GM19023 (cell line): ENCODE measurements around the gene SLC12A5.

Source experiments
- ATAC-seq: cut with Tn5 transposase; IDR thresholded peaks from one replicate; pipeline ENCODE4 v1.9.1; 2021; ENCODE audit warnings: mild to moderate bottlenecking, moderate library complexity; ENCODE audit not compliant: unreplicated experiment

The SLC12A5 gene

GRCh38 chr20:46051556-46052308 lies 22.7 kb downstream of the SLC12A5 start:
- no peak for ATAC-seq

- no peak for ATAC-seq
These were observed 24.4 kb downstream of the SLC12A5 start for GRCh38 chr20:46053416-46053815.

- no peak for ATAC-seq
These were observed 25.6 kb downstream of the SLC12A5 start for GRCh38 chr20:46054606-46055005.

DNA sequence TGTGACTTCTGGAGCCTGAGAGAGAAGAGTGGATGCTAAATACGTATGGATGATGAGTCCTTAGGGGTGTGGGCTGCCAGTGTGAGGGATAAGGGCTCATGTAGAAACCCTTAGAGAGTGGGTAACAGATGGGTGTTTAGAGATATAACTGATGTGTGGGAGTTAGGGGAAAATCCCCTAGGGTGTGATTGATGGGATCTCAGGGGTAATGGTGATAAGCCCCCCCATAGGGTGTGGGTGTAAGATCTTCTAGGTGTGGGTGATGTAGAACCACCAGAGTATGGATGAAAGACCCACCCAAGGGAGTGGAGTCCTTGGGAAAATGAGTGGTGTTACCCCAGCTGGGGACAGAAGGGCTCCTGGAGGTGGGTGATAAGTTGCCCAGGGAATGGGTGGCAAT lies 26.3 kb downstream of the SLC12A5 start:
- no peak for ATAC-seq

GRCh38 chr20:46056027-46056833 lies 27.2 kb downstream of the SLC12A5 start:
- ATAC-seq: no peak

DNA sequence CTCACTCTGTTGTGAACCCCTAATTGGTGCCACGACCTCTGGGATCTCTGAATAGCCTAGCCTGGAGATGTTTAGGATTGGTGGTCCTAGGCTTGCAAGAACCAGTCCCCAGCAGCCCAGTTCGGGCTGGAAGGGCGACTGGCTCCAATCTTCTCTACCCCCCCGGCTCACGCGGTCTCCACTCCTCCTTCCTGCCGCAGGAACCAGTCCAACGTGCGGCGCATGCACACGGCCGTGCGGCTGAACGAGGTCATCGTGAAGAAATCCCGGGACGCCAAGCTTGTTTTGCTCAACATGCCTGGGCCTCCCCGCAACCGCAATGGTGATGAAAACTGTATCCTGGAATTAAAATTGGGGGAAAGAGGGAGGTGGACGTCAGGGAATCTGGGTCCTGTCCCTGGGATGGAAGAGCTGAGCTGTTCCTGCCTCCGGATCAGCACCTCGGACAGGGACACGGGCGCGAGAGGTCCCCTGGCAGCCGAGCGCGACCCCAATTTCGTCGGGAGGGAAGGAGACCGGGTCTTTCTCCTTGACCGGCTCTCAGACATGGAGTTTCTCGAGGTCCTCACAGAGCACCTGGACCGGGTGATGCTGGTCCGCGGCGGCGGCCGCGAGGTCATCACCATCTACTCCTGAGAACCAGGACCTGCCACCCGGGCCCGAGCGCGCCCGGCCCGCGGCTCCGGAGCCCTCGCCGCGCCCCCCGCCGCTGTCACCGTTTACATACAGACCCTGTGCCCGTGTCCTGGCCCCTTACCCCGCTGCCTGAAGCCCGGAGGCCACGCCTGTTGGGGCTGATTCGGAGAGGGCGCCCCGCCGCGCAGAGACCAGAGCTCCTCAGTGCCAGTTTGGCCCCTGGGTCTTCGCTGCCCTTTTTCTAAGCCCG lies 28.2 kb downstream of the SLC12A5 start:
- no peak for ATAC-seq

DNA sequence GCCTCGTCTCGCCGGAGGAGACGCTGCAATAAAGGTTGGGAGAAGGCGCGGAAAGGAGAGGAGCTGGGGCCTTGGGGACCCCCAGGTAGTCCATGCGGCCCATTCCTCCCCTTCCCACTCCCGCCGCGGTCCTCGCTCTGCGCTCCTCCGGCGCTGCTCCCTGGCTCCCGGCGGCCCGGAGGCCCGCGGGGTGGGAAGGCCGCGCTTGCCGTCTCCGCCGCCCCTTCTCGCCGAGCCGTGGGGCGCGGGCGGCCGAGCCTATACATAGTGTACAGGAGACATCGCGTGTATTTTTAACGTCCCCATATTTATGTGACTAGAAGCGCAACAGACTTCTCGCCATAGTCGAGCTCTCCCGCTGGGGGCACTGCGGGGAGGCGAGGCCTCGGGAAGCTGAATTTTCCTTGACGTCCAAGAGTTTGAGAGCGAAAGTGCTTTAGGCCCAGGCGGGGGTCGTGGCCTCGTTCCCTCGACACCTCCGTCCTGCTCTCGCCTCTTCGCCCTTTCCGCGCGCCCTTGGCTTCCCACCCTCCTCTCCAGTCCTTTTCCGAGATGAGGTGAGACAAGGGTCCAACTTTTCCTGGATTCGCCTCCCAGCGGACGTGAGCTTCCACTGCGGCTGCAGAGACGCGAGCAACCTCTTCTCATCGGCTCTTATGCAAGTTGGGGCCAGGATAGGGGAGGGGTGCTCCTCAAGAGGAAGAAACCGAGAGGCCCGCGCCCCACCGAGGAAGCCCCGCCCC lies 29.0 kb downstream of the SLC12A5 start:
- ATAC-seq: no peak

DNA sequence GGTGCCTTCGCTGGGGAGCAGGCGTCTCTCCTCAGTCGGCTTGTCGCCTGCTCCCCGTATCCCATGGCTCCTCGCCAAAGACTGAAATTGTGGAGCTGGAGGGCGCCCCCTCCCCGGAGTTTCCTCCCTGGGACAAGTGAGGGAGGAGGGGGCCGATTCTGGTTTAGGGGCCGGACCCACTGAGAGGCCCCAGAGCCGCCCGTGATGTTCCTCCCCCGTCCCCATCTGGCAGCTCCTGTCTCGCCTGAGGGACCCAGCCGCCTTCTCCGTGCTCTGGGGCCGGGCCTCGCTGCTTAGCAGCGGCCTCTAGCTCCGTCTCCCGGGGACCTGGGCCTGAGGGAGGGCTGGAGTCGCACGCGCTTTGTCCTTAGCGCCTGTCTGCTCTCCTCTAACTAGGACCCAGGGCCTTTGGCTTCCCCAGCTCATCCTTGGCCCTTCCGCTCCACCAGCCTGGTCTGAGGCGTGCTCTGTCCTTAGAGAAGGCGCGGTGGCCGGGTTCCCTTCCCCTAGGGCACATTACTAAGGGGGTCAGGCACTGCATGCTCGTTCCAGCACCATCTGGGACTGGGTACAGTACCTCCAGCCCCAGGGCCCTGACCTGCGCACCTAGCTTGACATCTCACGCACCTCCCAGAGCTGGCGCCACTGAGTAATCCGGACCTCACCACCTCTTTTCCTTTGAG lies 29.7 kb downstream of the SLC12A5 start:
- ATAC-seq: no peak

- ATAC-seq: no peak
These were observed 31.4 kb downstream of the SLC12A5 start for GRCh38 chr20:46060301-46060881.

DNA sequence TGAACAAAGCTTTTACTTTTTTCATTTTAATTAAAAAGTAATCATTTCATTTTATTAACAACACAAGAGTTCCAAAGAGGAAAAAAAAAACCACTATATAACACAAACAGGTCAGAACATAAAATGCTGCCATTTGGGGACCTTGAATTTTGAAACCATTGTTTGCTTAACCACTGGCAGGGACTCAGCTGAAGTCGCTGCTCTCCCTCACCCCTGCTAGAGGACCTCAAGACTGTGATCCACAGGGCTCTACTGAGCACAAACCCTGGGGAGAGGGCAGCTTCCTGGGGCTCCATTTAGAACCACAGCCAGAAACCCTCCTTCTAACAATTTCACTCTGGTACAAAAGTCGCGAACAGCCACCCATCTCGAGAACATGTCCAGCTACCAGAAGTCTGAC lies 32.0 kb downstream of the SLC12A5 start:
- ATAC-seq: no peak

- ATAC-seq: no peak
These were observed 33.1 kb downstream of the SLC12A5 start for GRCh38 chr20:46062151-46062550.

GRCh38 chr20:46062621-46063020 lies 33.6 kb downstream of the SLC12A5 start:
- no peak for ATAC-seq

DNA sequence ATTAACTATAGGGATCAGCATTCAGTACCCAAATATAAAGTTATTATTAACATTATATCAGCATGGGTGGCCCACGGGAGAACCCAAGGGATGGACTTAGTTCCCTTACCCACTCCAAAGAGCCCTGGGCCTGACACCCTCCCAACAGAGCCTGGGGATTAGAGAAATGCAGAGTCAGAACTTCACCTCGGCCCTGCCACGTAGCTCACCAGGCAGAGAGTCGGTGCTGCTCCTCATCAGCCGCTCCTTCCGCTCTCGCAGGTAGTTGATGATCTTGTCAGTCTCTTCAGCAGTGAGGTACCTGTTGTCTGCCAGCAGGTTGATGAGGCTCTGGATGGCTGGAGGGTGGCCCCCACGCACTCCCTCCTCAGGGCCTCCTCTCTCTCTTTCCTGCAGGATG lies 34.1 kb downstream of the SLC12A5 start:
- no peak for ATAC-seq

- no peak for ATAC-seq
These were observed 34.6 kb downstream of the SLC12A5 start for GRCh38 chr20:46063652-46064054.

GRCh38 chr20:46065006-46065405 lies 36.0 kb downstream of the SLC12A5 start:
- ATAC-seq: no peak

GRCh38 chr20:46065691-46066090 lies 36.7 kb downstream of the SLC12A5 start:
- ATAC-seq: no peak

GRCh38 chr20:46070215-46070900 lies 41.3 kb downstream of the SLC12A5 start:
- no peak for ATAC-seq

GRCh38 chr20:46071573-46071972 lies 42.6 kb downstream of the SLC12A5 start:
- no peak for ATAC-seq

DNA sequence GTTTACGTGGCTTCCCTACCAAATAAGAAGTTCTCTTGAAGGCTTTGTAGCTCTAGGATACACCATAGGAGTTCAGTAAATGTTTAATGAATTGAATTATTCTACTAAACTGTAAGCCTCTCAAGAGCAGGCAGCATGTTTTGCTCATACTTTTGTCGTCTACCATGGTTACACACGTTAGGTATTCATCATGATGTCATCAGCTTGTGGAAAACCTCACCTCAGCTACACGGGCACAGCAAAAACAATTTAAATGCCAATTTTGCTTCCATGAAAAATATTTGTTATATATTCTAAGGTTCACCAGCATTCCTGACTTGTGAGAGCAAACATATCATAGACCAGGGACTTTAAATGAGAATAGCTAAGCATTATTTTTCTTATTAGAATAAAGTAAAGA lies 44.0 kb downstream of the SLC12A5 start:
- no peak for ATAC-seq
